H1 (cell line): ENCODE results near the gene NPHP4. TPM values are rescaled to one million over a fixed set of nuclear protein-coding genes. Genes with fewer than 3 reads are reported as not detected.

ENCODE experiments used
- CTCF ChIA-PET: fragments of 300-600 bp; sonication (Branson Sonifier 250); formaldehyde crosslinking; loops from one replicate; lab custom pipeline; 2021; ENCODE audit not compliant: partially characterized antibody; lab: Charles Lee
- POLR2A ChIA-PET: fragments of 300-600 bp; sonication (Branson Sonifier 250); formaldehyde crosslinking; loops from one replicate; lab custom pipeline; 2021; ENCODE audit warnings: inconsistent platforms; ENCODE audit not compliant: partially characterized antibody; lab: Charles Lee
- DNase-seq, 2 experiments: peaks; one replicate each; pipeline versions ENCODE4 v3.0.0 to v3.0.0-alpha.2; 2010 to 2022; ENCODE audit warnings: low spot score in 2 of 2, low read depth in 1 of 2, mixed read lengths in 1 of 2
- FAIRE-seq: peaks from 2 replicates; lab custom pipeline; 2011; peaks lifted over from hg19 to GRCh38; lab: Jason Lieb, UNC
- H2AFZ ChIP-seq: 2 replicates; pipeline ENCODE4 v1.8.1; 2012; ENCODE audit warnings: low read length, inconsistent platforms
- H2AK5ac ChIP-seq: 2 replicates; pipeline ENCODE4 v1.6.1; 2013; ENCODE audit warnings: low read depth, low read length
- H2BK120ac ChIP-seq: replicated peaks from 2 replicates; pipeline ENCODE3; 2013; ENCODE audit warnings: low read depth, low read length, inconsistent platforms
- H2BK12ac ChIP-seq: 2 replicates; pipeline ENCODE4 v1.6.1; 2013; ENCODE audit warnings: low read depth, low read length
- H2BK15ac ChIP-seq: 2 replicates; pipeline ENCODE4 v1.6.1; 2013; ENCODE audit warnings: low read length
- H2BK20ac ChIP-seq: 2 replicates; pipeline ENCODE4 v1.6.1; 2013; ENCODE audit warnings: low read length
- H2BK5ac ChIP-seq: 2 replicates; pipeline ENCODE4 v1.6.1; 2013; ENCODE audit warnings: low read depth, low read length
- H3K14ac ChIP-seq: 2 replicates; pipeline ENCODE4 v1.6.1; 2013; ENCODE audit warnings: inconsistent platforms; ENCODE audit not compliant: insufficient read length
- H3K18ac ChIP-seq: 2 replicates; pipeline ENCODE4 v1.6.1; 2013; ENCODE audit warnings: low read length; ENCODE audit errors: extremely low read depth
- H3K23ac ChIP-seq: 2 replicates; pipeline ENCODE4 v1.6.1; 2013; ENCODE audit warnings: inconsistent platforms; ENCODE audit not compliant: insufficient read length
- H3K23me2 ChIP-seq: 2 replicates; pipeline ENCODE4 v1.6.1; 2013; ENCODE audit warnings: low read depth, low read length
- H3K27ac ChIP-seq: 2 replicates; pipeline ENCODE4 v1.6.1; 2011; ENCODE audit warnings: low read depth, low read length, inconsistent platforms
- H3K27me3 ChIP-seq, 4 experiments: replicated peaks in 1 of 4; 1 replicate in 1 of 4; 2 replicates in 3 of 4; pipeline versions ENCODE4 v1.6.1 to v1.8.1; 2011 to 2013; ENCODE audit warnings: low read length in 3 of 4, mild to moderate bottlenecking in 3 of 4, inconsistent platforms in 2 of 4, mixed read lengths in 2 of 4, moderate library complexity in 1 of 4; ENCODE audit not compliant: control insufficient read depth in 3 of 4, insufficient read depth in 3 of 4; ENCODE audit errors: extremely low read depth in 1 of 4
- H3K36me3 ChIP-seq, 4 experiments: 2 replicates each; pipeline versions ENCODE4 v1.6.1 to v1.8.1; 2011 to 2013; ENCODE audit warnings: mild to moderate bottlenecking in 4 of 4, low read length in 3 of 4, moderate library complexity in 2 of 4, control low read depth in 1 of 4, inconsistent platforms in 1 of 4; ENCODE audit not compliant: insufficient read depth in 4 of 4, control insufficient read depth in 2 of 4
- H3K4ac ChIP-seq: replicated peaks from 2 replicates; pipeline ENCODE3; 2013; ENCODE audit warnings: low read length, low read depth, mixed read lengths, inconsistent platforms; ENCODE audit not compliant: insufficient read length
- H3K4me1 ChIP-seq, 4 experiments: replicated peaks in 1 of 4; 1 replicate in 1 of 4; 2 replicates in 3 of 4; pipeline versions ENCODE4 v1.6.1 to v1.8.1; 2011 to 2013; ENCODE audit warnings: low read length in 3 of 4, inconsistent platforms in 2 of 4, mixed read lengths in 1 of 4; ENCODE audit not compliant: insufficient read depth in 4 of 4, control insufficient read depth in 3 of 4
- H3K4me2 ChIP-seq, 2 experiments: 2 replicates each; pipeline versions ENCODE4 v1.6.1 to v1.8.1; 2011 to 2013; ENCODE audit warnings: low read depth in 2 of 2, low read length in 2 of 2, control low read depth in 1 of 2, inconsistent platforms in 1 of 2, mild to moderate bottlenecking in 1 of 2; ENCODE audit not compliant: insufficient read depth in 1 of 2
- H3K4me3 ChIP-seq, 4 experiments: fragments of 200-600, 300-600 bp in 1 of 4; sonication (generic), shearing (Covaris generic), sonication (Bioruptor Twin) in 1 of 4; 2 replicates each; pipeline versions ENCODE4 v1.5.1 to v1.8.1; 2011 to 2016; ENCODE audit warnings: low read length in 4 of 4, low read depth in 3 of 4, control low read depth in 2 of 4, inconsistent platforms in 2 of 4, mild to moderate bottlenecking in 2 of 4, mixed read lengths in 1 of 4, moderate library complexity in 1 of 4; ENCODE audit not compliant: insufficient read depth in 2 of 4; ENCODE audit errors: extremely low read depth in 1 of 4
- H3K56ac ChIP-seq: replicated peaks from 2 replicates; pipeline ENCODE3; 2013; ENCODE audit warnings: low read depth, mild to moderate bottlenecking, mixed read lengths, low read length, inconsistent platforms; ENCODE audit not compliant: insufficient read length
- H3K79me1 ChIP-seq: 2 replicates; pipeline ENCODE4 v1.6.1; 2013; ENCODE audit warnings: low read depth, low read length, control low read depth
- H3K79me2 ChIP-seq, 2 experiments: 2 replicates each; pipeline versions ENCODE4 v1.6.1 to v1.8.1; 2012 to 2013; ENCODE audit warnings: low read length in 2 of 2, mild to moderate bottlenecking in 2 of 2, inconsistent platforms in 1 of 2; ENCODE audit not compliant: insufficient read depth in 2 of 2, control insufficient read depth in 1 of 2
- H3K9ac ChIP-seq, 4 experiments: replicated peaks in 1 of 4; 1 replicate in 1 of 4; 2 replicates in 3 of 4; pipeline versions ENCODE4 v1.6.1 to v1.8.1; 2011 to 2013; ENCODE audit warnings: low read depth in 3 of 4, low read length in 3 of 4, control low read depth in 2 of 4, mild to moderate bottlenecking in 2 of 4, moderate library complexity in 2 of 4, inconsistent platforms in 1 of 4; ENCODE audit errors: extremely low read depth in 1 of 4
- H3K9me3 ChIP-seq, 2 experiments: 2 replicates each; pipeline versions ENCODE4 v1.6.1 to v1.8.1; 2012 to 2013; ENCODE audit warnings: mild to moderate bottlenecking in 2 of 2, moderate library complexity in 2 of 2, control low read depth in 1 of 2, inconsistent platforms in 1 of 2, low read depth in 1 of 2, low read length in 1 of 2, mixed read lengths in 1 of 2; ENCODE audit not compliant: insufficient read depth in 2 of 2
- H4K20me1 ChIP-seq, 2 experiments: replicated peaks in 1 of 2; 2 replicates each; pipeline versions ENCODE3 to v1.8.1; 2011 to 2013; ENCODE audit warnings: inconsistent platforms in 2 of 2, low read length in 2 of 2, mild to moderate bottlenecking in 1 of 2; ENCODE audit not compliant: insufficient read depth in 2 of 2, control insufficient read depth in 1 of 2
- H4K5ac ChIP-seq: 2 replicates; pipeline ENCODE4 v1.6.1; 2013; ENCODE audit warnings: low read length, low read depth, mixed read lengths, inconsistent platforms; ENCODE audit not compliant: insufficient read length
- H4K8ac ChIP-seq: 2 replicates; pipeline ENCODE4 v1.8.0; 2013; ENCODE audit warnings: mild to moderate bottlenecking, moderate library complexity, low read length, inconsistent platforms; ENCODE audit not compliant: insufficient read depth; ENCODE audit errors: extremely low read depth
- H4K91ac ChIP-seq: replicated peaks from 2 replicates; pipeline ENCODE3; 2013; ENCODE audit warnings: low read length, mixed read lengths, inconsistent platforms; ENCODE audit not compliant: insufficient read length
- NRF1 ChIP-seq: IDR thresholded peaks from 2 replicates; pipeline ENCODE4 v1.6.1; 2011; ENCODE audit warnings: mild to moderate bottlenecking, low read depth, low read length, improper control_type of control experiment
- RXRA ChIP-seq: IDR thresholded peaks from 2 replicates; pipeline ENCODE4 v1.6.1; 2011; ENCODE audit warnings: low read depth, mild to moderate bottlenecking, low read length, moderate library complexity; ENCODE audit not compliant: insufficient read depth
- WGBS, 2 experiments: shearing (Covaris generic) in 1 of 2; methylation state at CpG; one replicate each; pipeline versions ENCODE4 v1.1.6 to v1.1.7; 2013 to 2015; ENCODE audit warnings: low lambda C conversion rate in 2 of 2, mixed read lengths in 2 of 2, inconsistent platforms in 1 of 2, low coverage in 1 of 2, missing lambda C conversion rate in 1 of 2; ENCODE audit not compliant: insufficient replicate concordance in 2 of 2, insufficient coverage in 1 of 2, insufficient read length in 1 of 2; ENCODE audit errors: extremely low coverage in 1 of 2, missing lambda C conversion rate in 1 of 2; 5-methylcytosine and 5-hydroxymethylcytosine counted together
- polyA plus RNA-seq, 7 experiments: library from polyadenylated mRNA; depleted of rRNA in 3 of 7; stranded (reverse) in 5 of 7; unstranded in 2 of 7; fragments of >200 nt in 5 of 7; fragments of 200-250 nt in 2 of 7; gene quantifications; 1 replicate in 5 of 7; 2 replicates in 1 of 7; 4 replicates in 1 of 7; pipeline versions ENCODE4 v1.2.1 to v1.2.3, GENCODE V29; 2011 to 2013; ENCODE audit warnings: missing spikeins in 2 of 7, mixed read lengths in 2 of 7
- total RNA-seq: library from RNA; stranded (reverse); fragmentation: NEBNext Ultra II Directional; extraction: Animal tissue kit (Norgen Biotek cat#: 25700); gene quantifications from 2 replicates; pipeline ENCODE4 v1.2.1, GENCODE V29; 2021

Gene NPHP4
- total and polyA plus RNA-seq, 2 of the 8 experiments (the other 6 are each of a cell fraction or from before 2014, with no cell fraction given) = 5.8 to 14.0 TPM

- no peak overlapping the region for H2BK15ac ChIP-seq
- no peak overlapping the region for H4K91ac ChIP-seq
- no peaks in the 10 kb centered on the region for H3K27me3 ChIP-seq
- H3K18ac ChIP-seq = no peak overlapping the region
- DNase-seq (peak in 1 of 2 experiments; percentile 28), FAIRE-seq (no peak)
- no peak overlapping the region; the same call in 1 of the 2 replicates for H4K8ac ChIP-seq
- H3K79me2 ChIP-seq = no peaks in the 10 kb centered on the region
- H2AK5ac ChIP-seq = no peak overlapping the region
- no peak overlapping the region for H3K27ac ChIP-seq
- H2BK20ac ChIP-seq = no peak overlapping the region
- no peaks in the 10 kb centered on the region; the same call in 1 of the 2 replicates for H3K79me1 ChIP-seq
- POLR2A ChIA-PET = interaction anchor here (1.6 to 2.1 kb wide), 2 partner anchors 9 to 27 kb away, joined by 4 to 9 read pairs; no protein-coding TSS in a partner anchor
- peaks cover 2 to 3% of the 10 kb centered on the region in 2 experiments for H4K20me1 ChIP-seq
- H3K23me2 ChIP-seq = no peaks in the 10 kb centered on the region
- H3K4me1 ChIP-seq = peaks cover 0 to 9% (median 3%) of the 10 kb centered on the region in 4 experiments; a peak in 4 of 7 replicates
- H4K5ac ChIP-seq = no peak overlapping the region
- no peak overlapping the region for H2BK5ac ChIP-seq
- H3K56ac ChIP-seq = no peak overlapping the region
- H2BK120ac ChIP-seq = no peak overlapping the region
- no peak overlapping the region for H3K23ac ChIP-seq
- no peaks in the 10 kb centered on the region for H3K9me3 ChIP-seq
- H3K9ac ChIP-seq = no peak overlapping the region
- H3K14ac ChIP-seq = no peak overlapping the region
- no peak overlapping the region for H3K4me3 ChIP-seq
- no peak overlapping the region for H2BK12ac ChIP-seq
- no peak overlapping the region for H2AFZ ChIP-seq
- H3K4me2 ChIP-seq = no peak overlapping the region
- CTCF ChIA-PET = interaction anchor here (1.1 to 8.8 kb wide), 3 partner anchors 11 to 396 kb away, joined by 3 to 41 read pairs (median 24); no protein-coding TSS in a partner anchor
- H3K4ac ChIP-seq = no peak overlapping the region
- 83% methylated on average over 6 of the region's 6 CpGs; no CpG with 5 or more reads in 1 of the 2 experiments for WGBS, 2 experiments
- H3K36me3 ChIP-seq = no peaks in the 10 kb centered on the region; a peak in 2 of 8 replicates
- no peak for TF ChIP-seq RXRA
- TF ChIP-seq NRF1 = no peak
Observed at GRCh38 chr1:5906116-5906515, 86.1 kb downstream of the NPHP4 start.
